Spleen (tissue), 11 donors: ENCODE data around the gene GOLGA8S. TPM values are rescaled to one million over a fixed set of nuclear protein-coding genes. Genes with fewer than 3 reads are reported as not detected.
"Not testable (repeated sequence)": the region's sequence is repeated elsewhere in the genome, so short reads cannot be mapped to it uniquely, and the experiment has no call there.

Experiments used
- DNase-seq: peaks from one replicate; pipeline ENCODE4 v3.0.0-alpha.2; 2020
- H3K27ac ChIP-seq, 8 donors: fragments of 200-600 bp; sonication (generic) in 7 of 8; 1 replicate in 4 of 8; 2 replicates in 4 of 8; pipeline versions ENCODE4 v1.5.0 to v1.8.0; 2016 to 2021; ENCODE audit warnings: inconsistent platforms in 4 of 8, mild to moderate bottlenecking in 4 of 8, moderate library complexity in 1 of 8
- H3K27me3 ChIP-seq, 7 donors: fragments of 200-600 bp; sonication (generic) in 6 of 7; replicated peaks in 1 of 7; 1 replicate in 4 of 7; 2 replicates in 3 of 7; pipeline versions ENCODE4 v1.5.0 to v1.8.0; 2016 to 2021; ENCODE audit warnings: inconsistent platforms in 3 of 7, mild to moderate bottlenecking in 1 of 7
- H3K36me3 ChIP-seq, 6 donors: fragments of 200-600 bp; sonication (generic) in 5 of 6; 1 replicate in 4 of 6; 2 replicates in 2 of 6; pipeline versions ENCODE4 v1.5.0 to v1.8.0; 2016 to 2021; ENCODE audit warnings: inconsistent platforms in 2 of 6
- H3K4me1 ChIP-seq, 6 donors: fragments of 200-600 bp; sonication (generic) in 5 of 6; 1 replicate in 3 of 6; 2 replicates in 3 of 6; pipeline versions ENCODE4 v1.5.0 to v1.8.0; 2016 to 2021; ENCODE audit warnings: inconsistent platforms in 3 of 6
- H3K4me3 ChIP-seq, 8 donors: fragments of 200-600 bp; sonication (generic) in 7 of 8; 1 replicate in 4 of 8; 2 replicates in 4 of 8; pipeline versions ENCODE4 v1.5.0 to v1.8.0; 2016 to 2021; ENCODE audit warnings: inconsistent platforms in 4 of 8, mild to moderate bottlenecking in 4 of 8, moderate library complexity in 2 of 8
- H3K9me3 ChIP-seq, 8 donors: fragments of 200-600 bp; sonication (generic) in 7 of 8; 1 replicate in 4 of 8; 2 replicates in 4 of 8; pipeline versions ENCODE4 v1.5.0 to v1.8.0; 2016 to 2021; ENCODE audit warnings: inconsistent platforms in 4 of 8
- POLR2A ChIP-seq, 3 donors: fragments of 450-650 bp; IDR thresholded peaks; one replicate each; pipeline ENCODE4 v1.5.1; 2017; ENCODE audit warnings: antibody characterized with exemption in 3 of 3, mild to moderate bottlenecking in 1 of 3
- POLR2AphosphoS5 ChIP-seq, 3 donors: sonication (generic); formaldehyde crosslinking; IDR thresholded peaks; one replicate each; pipeline ENCODE4 v1.5.1; 2017; ENCODE audit warnings: antibody characterized with exemption in 3 of 3
- WGBS, 5 donors: extraction: QIAGEN DNeasy Blood & Tissue Kit in 3 of 5; methylation state at CpG; one replicate each; pipeline versions ENCODE4 v1.1.5 to v1.1.7; 2013 to 2018; 5-methylcytosine and 5-hydroxymethylcytosine counted together
- intact Hi-C: fragments of 100-400 bp; cut with DNase I; formaldehyde crosslinking; loops from one replicate; pipeline ENCODE4 v1.15.0; 2023; ENCODE audit warnings: low total_unique reads
- polyA plus RNA-seq, 3 donors: library from polyadenylated mRNA; stranded (reverse); fragments of 200-250 nt; gene quantifications; one replicate each; pipeline ENCODE4 v1.2.1, GENCODE V29; 2013
- total RNA-seq, 7 donors: library from RNA; depleted of rRNA in 3 of 7; stranded (reverse); fragments of >200 nt in 3 of 7; fragmentation: NEBNext Ultra II Directional in 4 of 7; extraction: Animal tissue kit (Norgen Biotek cat#: 25700) in 4 of 7; gene quantifications; one replicate each; pipeline versions ENCODE4 v1.1.0 to v1.2.1, GENCODE V29; 2016 to 2021
- TF ChIP-seq, protein P1 (sequence below), 11 experiments: fragments of 200-600 bp in 7 of 11; fragments of 450-650 bp in 4 of 11; sonication (generic) in 4 of 11; IDR thresholded peaks in 8 of 11; conservative IDR thresholded peaks in 3 of 11; 1 replicate in 7 of 11; 2 replicates in 4 of 11; pipeline versions ENCODE4 v1.4.0 to v1.8.0; 2016 to 2021; ENCODE audit warnings: antibody characterized with exemption in 11 of 11, inconsistent platforms in 4 of 11, mild to moderate bottlenecking in 1 of 11
- donor health status: healthy with polysubstance abuse.
- donor health status: DM: no; HTN: no; CAD: no; lungs with moderate emphysema.
- donor health status: DM: no; HTN: no; CAD: no.
- donor health status: Bipolar disorder and iron deficiency.
- donor health status: healthy.
- donor health status: DM: no; HTN: no; CAD: no.
- donor health status: DM: yes; HTN: yes; CAD: no.

GOLGA8S gene
- total and polyA plus RNA-seq, 10 donors: 0.07 to 0.70 (median 0.38) TPM; not detected in 1

DNA sequence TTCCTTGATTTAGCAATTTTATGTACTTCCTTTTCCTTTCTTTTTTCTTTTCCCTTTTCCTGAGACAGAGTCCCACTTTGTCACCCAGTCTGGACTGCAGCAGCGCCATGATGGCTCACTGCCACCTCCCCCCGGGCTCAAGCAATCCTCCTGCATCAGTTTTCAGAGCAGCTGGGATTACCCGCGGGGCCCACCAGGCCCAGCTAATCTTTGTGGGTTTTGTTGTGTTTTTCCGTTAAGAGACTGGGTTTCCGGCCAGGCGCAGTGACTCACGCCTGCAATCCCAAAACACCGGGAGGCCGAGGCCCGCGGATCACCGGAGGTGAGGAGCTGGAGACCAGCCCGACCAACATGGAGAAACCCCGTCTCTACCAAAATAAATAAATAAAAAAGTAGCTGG, 17.7 kb downstream of the GOLGA8S start:
- no peak for DNase-seq
- intact Hi-C loops: no loop called here
- H3K9me3 ChIP-seq: no peaks in the 10 kb centered on the region

DNA sequence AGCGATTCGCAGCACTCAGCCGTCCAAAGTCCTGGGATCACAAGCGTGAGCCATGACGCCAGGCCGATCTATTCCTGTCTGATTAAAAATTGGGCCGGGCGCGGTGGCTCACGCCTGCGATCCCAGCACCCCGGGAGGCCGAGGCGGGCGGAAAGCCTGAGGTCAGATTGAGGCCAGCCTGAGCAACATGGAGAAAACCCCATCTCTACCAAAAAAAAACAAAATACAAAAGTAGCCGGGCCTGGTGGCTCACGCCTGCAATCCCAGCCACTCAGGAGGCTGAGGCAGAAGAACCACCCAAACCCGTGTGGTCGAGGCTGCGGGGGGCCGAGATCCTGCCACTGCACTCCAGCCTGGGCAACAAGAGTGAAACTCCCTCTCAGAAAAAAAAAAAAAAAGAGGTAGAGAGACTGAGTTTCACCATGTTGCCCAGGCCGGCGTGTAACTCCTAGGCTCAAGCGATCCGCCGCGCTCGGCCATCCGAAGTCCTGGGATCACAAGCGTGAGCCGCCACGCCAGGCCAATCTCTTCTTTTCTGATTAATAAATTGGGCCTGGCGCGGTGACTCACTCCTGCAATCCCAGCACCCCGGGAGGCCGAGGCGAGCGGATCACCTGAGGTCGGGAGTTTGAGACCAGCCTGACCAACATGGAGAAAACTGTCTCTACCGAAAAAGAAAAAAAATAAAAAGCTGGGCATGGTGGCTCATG, 18.5 kb downstream of the GOLGA8S start:
- intact Hi-C loops, DNase-seq, H3K4me3 ChIP-seq, H3K4me1 ChIP-seq, H3K27me3 ChIP-seq, H3K36me3 ChIP-seq, H3K9me3 ChIP-seq, H3K27ac ChIP-seq: not testable (repeated sequence)
- 94 to 97% (median 95%) methylated on average over 40 of the region's 40 CpGs for WGBS, 5 donors

More for the DNA sequence above, 17.7 kb downstream of the GOLGA8S start:
- Histone ChIP-seq H3K36me3 (no peaks in the 10 kb centered on the region), H3K4me3 (no peak overlapping the region), H3K4me1 (no peaks in the 10 kb centered on the region), H3K27ac (no peak overlapping the region), H3K27me3 (no peaks in the 10 kb centered on the region)
- WGBS, 5 donors: 80 to 92% (median 84%) methylated on average over 15 of the region's 15 CpGs
- TF ChIP-seq, protein P1, sequence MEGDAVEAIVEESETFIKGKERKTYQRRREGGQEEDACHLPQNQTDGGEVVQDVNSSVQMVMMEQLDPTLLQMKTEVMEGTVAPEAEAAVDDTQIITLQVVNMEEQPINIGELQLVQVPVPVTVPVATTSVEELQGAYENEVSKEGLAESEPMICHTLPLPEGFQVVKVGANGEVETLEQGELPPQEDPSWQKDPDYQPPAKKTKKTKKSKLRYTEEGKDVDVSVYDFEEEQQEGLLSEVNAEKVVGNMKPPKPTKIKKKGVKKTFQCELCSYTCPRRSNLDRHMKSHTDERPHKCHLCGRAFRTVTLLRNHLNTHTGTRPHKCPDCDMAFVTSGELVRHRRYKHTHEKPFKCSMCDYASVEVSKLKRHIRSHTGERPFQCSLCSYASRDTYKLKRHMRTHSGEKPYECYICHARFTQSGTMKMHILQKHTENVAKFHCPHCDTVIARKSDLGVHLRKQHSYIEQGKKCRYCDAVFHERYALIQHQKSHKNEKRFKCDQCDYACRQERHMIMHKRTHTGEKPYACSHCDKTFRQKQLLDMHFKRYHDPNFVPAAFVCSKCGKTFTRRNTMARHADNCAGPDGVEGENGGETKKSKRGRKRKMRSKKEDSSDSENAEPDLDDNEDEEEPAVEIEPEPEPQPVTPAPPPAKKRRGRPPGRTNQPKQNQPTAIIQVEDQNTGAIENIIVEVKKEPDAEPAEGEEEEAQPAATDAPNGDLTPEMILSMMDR (IDR thresholded peaks at IDR 0.05 in 8 of 11, conservative IDR thresholded peaks at IDR 0.05 in 3 of 11): no peak
- TF ChIP-seq POLR2A (IDR thresholded peaks at IDR 0.05): no peak
- no peak for TF ChIP-seq POLR2AphosphoS5 (IDR thresholded peaks at IDR 0.05)

DNA sequence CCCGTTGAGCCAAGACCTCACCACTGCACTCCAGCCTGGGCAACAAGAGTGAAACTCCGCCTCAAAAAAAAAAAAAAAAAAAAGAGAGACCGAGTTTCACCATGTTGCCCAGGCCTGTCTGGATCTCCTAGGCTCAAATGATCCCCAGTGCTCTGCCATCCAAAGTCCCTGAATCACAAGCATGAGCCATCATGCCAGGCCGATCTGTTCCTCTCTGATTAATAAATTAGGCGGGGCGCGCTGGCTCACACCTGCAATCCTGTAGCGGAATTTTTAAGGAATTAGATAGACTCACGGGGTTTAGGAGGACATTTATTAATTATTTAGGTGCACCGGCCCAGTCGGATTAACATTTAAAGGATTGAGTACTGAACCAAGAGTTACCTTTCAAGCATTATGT, 19.7 kb downstream of the GOLGA8S start:
- intact Hi-C loops, DNase-seq, H3K9me3 ChIP-seq, H3K27ac ChIP-seq, H3K4me1 ChIP-seq, H3K27me3 ChIP-seq, H3K36me3 ChIP-seq, H3K4me3 ChIP-seq: not testable (repeated sequence)
- WGBS, 5 donors: 92 to 96% (median 93%) methylated on average over 11 of the region's 11 CpGs

DNA sequence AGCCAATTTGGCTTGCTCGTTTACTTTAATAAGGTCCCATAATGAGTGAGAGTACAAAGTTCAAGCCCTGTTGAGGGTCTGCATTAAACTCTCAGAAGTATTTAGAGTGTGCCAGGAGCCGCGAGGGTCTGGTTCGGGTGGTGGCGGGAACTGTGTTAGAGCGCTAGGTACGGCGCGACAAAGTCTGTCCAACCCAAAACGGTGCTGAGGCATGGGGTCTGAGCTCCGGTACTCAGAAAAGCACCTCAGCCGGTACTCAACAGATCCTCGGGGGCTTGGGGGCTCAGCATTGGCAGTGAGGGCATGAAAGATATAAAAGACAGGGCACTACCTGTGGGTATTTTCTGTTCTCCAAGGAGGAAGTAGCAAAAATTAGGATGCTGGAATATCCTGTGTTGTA, 24.4 kb downstream of the GOLGA8S start:
- H3K4me3 ChIP-seq, H3K4me1 ChIP-seq, DNase-seq, intact Hi-C loops, H3K27me3 ChIP-seq, H3K9me3 ChIP-seq, H3K36me3 ChIP-seq, H3K27ac ChIP-seq: not testable (repeated sequence)
- WGBS, 5 donors: 86 to 93% (median 91%) methylated on average over 13 of the region's 13 CpGs

DNA sequence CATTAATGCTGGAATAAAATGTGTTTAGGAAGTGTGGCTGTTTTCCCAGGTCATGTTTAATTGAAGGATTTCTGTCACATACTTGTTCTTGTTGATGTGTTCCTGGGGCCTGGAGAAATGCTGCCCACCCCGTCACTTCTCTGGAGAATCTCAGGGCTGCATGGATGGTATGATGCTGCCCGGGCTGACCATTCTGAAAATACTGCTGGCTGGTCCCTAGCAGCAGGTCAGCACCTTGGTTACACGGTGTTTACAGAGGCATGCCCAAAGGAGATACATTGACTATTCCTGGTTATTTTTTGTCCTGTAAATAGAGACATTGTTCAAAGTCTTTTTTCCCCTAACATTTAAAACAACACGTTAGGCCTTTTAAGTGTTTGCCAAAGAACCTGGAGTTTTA, 26.2 kb downstream of the GOLGA8S start:
- H3K36me3 ChIP-seq, H3K4me1 ChIP-seq, H3K9me3 ChIP-seq, H3K4me3 ChIP-seq, intact Hi-C loops, H3K27me3 ChIP-seq, H3K27ac ChIP-seq, DNase-seq: not testable (repeated sequence)
- WGBS, 5 donors: 69 to 80% (median 77%) methylated on average over 4 of the region's 4 CpGs

DNA sequence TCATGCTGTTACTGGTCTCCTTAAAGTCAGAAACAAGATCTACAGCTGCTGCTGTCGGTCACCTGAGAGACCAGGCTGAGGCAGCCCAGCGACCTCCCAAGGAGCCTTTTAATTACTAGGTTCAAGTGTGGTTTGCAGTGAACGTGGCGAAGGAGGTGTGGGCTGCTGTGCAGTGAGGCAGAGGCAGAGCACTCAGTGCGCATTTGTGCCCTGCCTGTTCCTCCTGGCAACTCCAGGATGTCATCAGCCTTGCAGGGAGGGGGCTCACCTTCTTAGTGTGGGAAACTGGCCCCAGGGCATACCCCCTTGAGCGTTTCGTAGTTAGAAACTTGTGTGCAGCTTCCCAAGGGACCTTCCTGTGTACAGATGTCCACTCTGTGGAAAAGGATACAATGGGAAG, 26.6 kb downstream of the GOLGA8S start:
- H3K36me3 ChIP-seq, DNase-seq, H3K4me1 ChIP-seq, intact Hi-C loops, H3K9me3 ChIP-seq, H3K27ac ChIP-seq, H3K27me3 ChIP-seq, H3K4me3 ChIP-seq: not testable (repeated sequence)
- WGBS, 5 donors: 62 to 71% (median 65%) methylated on average over 6 to 7 of the region's 7 CpGs

DNA sequence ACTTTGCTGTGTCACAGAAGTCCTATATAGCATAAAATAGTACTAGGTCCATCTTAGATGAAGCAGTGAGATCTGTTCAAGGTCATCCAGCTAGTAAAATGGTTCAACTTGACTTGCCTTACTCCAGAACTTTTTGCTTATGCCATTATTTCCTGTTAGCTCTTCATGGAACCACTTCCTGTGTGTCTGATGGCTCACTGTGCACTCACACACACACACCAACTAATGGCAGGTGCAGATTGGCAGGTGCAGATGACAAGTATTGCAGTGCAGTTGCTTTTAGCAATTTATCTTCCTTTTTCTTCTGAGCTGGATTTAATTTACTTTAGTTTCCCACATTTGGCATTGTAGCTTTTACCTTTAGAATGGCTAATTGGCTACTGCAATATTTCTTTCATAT, 29.8 kb downstream of the GOLGA8S start:
- TF ChIP-seq, protein P1 (IDR thresholded peaks at IDR 0.05 in 8 of 11, conservative IDR thresholded peaks at IDR 0.05 in 3 of 11): no peak
- Histone ChIP-seq H3K27ac (no peak overlapping the region), H3K4me1 (no peaks in the 10 kb centered on the region), H3K36me3 (no peaks in the 10 kb centered on the region), H3K4me3 (no peak overlapping the region), H3K9me3 (no peaks in the 10 kb centered on the region), H3K27me3 (peaks cover 0 to 16% (median 0%) of the 10 kb centered on the region in 7 donors)
- intact Hi-C loops: no loop called here
- DNase-seq: no peak
